ENCODE data around the gene MAN1A2.

The MAN1A2 gene

GRCh38 chr1:117362986-117363385 lies 4.3 kb upstream of the MAN1A2 start:
- no peak for DNase-seq

- DNase-seq: peak; percentile 75
Observed at GRCh38 chr1:117363571-117364048, 3.6 kb upstream of the MAN1A2 start.

- no peak for DNase-seq
Observed at GRCh38 chr1:117364240-117364639, 3.0 kb upstream of the MAN1A2 start.

GRCh38 chr1:117365350-117366176 lies 1.7 kb upstream of the MAN1A2 start:
- DNase-seq: no peak

GRCh38 chr1:117366177-117367045 lies 838 bp upstream of the MAN1A2 start:
- DNase-seq: peak; percentile 86

- DNase-seq: peak; percentile 67
Observed at GRCh38 chr1:117368116-117369108, 1.2 kb downstream of the MAN1A2 start.

- no peak for DNase-seq
Observed at GRCh38 chr1:117370071-117370470, 2.8 kb downstream of the MAN1A2 start.

- DNase-seq: no peak
Observed at GRCh38 chr1:117370509-117370908, 3.3 kb downstream of the MAN1A2 start.

- DNase-seq: no peak
Observed at GRCh38 chr1:117371441-117372151, 4.3 kb downstream of the MAN1A2 start.

GRCh38 chr1:117372863-117373412 lies 5.7 kb downstream of the MAN1A2 start:
- no peak for DNase-seq

GRCh38 chr1:117373932-117374331 lies 6.7 kb downstream of the MAN1A2 start:
- DNase-seq: no peak

- DNase-seq: no peak
Observed at GRCh38 chr1:117375327-117375726, 8.1 kb downstream of the MAN1A2 start.

GRCh38 chr1:117387060-117387633 lies 19.9 kb downstream of the MAN1A2 start:
- DNase-seq: no peak

GRCh38 chr1:117388328-117388727 lies 21.1 kb downstream of the MAN1A2 start:
- DNase-seq: no peak

GRCh38 chr1:117389284-117389683 lies 22.0 kb downstream of the MAN1A2 start:
- DNase-seq: no peak

GRCh38 chr1:117389779-117390178 lies 22.5 kb downstream of the MAN1A2 start:
- no peak for DNase-seq

- DNase-seq: no peak
Observed at GRCh38 chr1:117392771-117393170, 25.5 kb downstream of the MAN1A2 start.

- no peak for DNase-seq
Observed at GRCh38 chr1:117396074-117396473, 28.8 kb downstream of the MAN1A2 start.

- no peak for DNase-seq
Observed at GRCh38 chr1:117396636-117397035, 29.4 kb downstream of the MAN1A2 start.

- no peak for DNase-seq
Observed at GRCh38 chr1:117398957-117399356, 31.7 kb downstream of the MAN1A2 start.

GRCh38 chr1:117401761-117402160 lies 34.5 kb downstream of the MAN1A2 start:
- DNase-seq: no peak

Measured in activated CD4-positive, alpha-beta T cell treated with anti-CD3 and anti-CD28 coated beads, Interleukin-10, Interleukin-2, amounts not matched to agents 100 ng/mL and 50 ng/mL, durations not matched to agents 16 hours and 8 hours (primary cell).